Lung (tissue), 12 donors: ENCODE data around the gene SHE. TPM values are rescaled to one million over a fixed set of nuclear protein-coding genes. Genes with fewer than 3 reads are reported as not detected.

Experiments
- ATAC-seq: fragments of 200-7000 bp; cut with Tn5 transposase; one replicate; pipeline ENCODE4 v1.9.1; 2020; ENCODE audit warnings: moderate number of reproducible peaks; ENCODE audit not compliant: insufficient read depth, low FRiP score
- DNase-seq, 3 donors: peaks; one replicate each; pipeline ENCODE4 v3.0.0-alpha.2; 2013 to 2017
- H3K27ac ChIP-seq, 2 donors: one replicate each; pipeline ENCODE4 v1.5.1; 2013; ENCODE audit warnings: mild to moderate bottlenecking in 2 of 2, moderate library complexity in 2 of 2, control low read depth in 1 of 2, inconsistent platforms in 1 of 2, low read depth in 1 of 2, low read length in 1 of 2
- H3K27me3 ChIP-seq, 3 donors: one replicate each; pipeline ENCODE4 v1.5.1; 2013; ENCODE audit warnings: low read length in 2 of 3; ENCODE audit not compliant: control insufficient read depth in 3 of 3, insufficient read depth in 3 of 3
- H3K36me3 ChIP-seq, 4 donors: one replicate each; pipeline ENCODE4 v1.5.1; 2013; ENCODE audit warnings: low read length in 4 of 4, mild to moderate bottlenecking in 1 of 4, moderate library complexity in 1 of 4; ENCODE audit not compliant: control insufficient read depth in 4 of 4, insufficient read depth in 4 of 4
- H3K4me1 ChIP-seq, 5 donors: one replicate each; pipeline ENCODE4 v1.5.1; 2013; ENCODE audit warnings: low read length in 5 of 5, mild to moderate bottlenecking in 2 of 5, moderate library complexity in 1 of 5; ENCODE audit not compliant: control insufficient read depth in 5 of 5, insufficient read depth in 5 of 5
- H3K4me3 ChIP-seq: one replicate; pipeline ENCODE4 v1.5.1; 2013; ENCODE audit warnings: mild to moderate bottlenecking, control low read depth, moderate library complexity
- H3K9ac ChIP-seq, 2 donors: one replicate each; pipeline ENCODE4 v1.5.1; 2013; ENCODE audit warnings: low read length in 2 of 2, control low read depth in 1 of 2; ENCODE audit not compliant: insufficient read depth in 1 of 2
- H3K9me3 ChIP-seq, 4 donors: one replicate each; pipeline ENCODE4 v1.5.1; 2013; ENCODE audit warnings: low read length in 3 of 4, mild to moderate bottlenecking in 1 of 4, moderate library complexity in 1 of 4; ENCODE audit not compliant: control insufficient read depth in 4 of 4, insufficient read depth in 3 of 4
- CTCF ChIP-seq: IDR thresholded peaks from 2 replicates; pipeline ENCODE4 v1.5.1; 2012; ENCODE audit warnings: mild to moderate bottlenecking; ENCODE audit errors: control extremely low read depth, extremely low read depth
- WGBS, 2 donors: extraction: QIAGEN DNeasy Blood & Tissue Kit; methylation state at CpG; one replicate each; pipeline ENCODE4 v1.1.7; 2013; 5-methylcytosine and 5-hydroxymethylcytosine counted together
- polyA plus RNA-seq, 2 donors: library from polyadenylated mRNA; stranded (reverse); fragments of 200-250 nt; gene quantifications; one replicate each; pipeline ENCODE4 v1.2.1, GENCODE V29; 2013
- total RNA-seq, 2 donors: library from RNA; depleted of rRNA in 1 of 2; stranded (reverse); fragments of >200 nt in 1 of 2; gene quantifications; one replicate each; pipeline ENCODE4 v1.2.1, GENCODE V29; 2014 to 2021
- donor health status: control.
- donor health status: control.
- donor health status: Bipolar disorder and iron deficiency.
- donor health status: healthy.
- donor health status: DM: yes; HTN: yes; CAD: no.

The SHE gene
- total and polyA plus RNA-seq, 4 donors = 15.1 to 33.5 (median 21.0) TPM

DNA sequence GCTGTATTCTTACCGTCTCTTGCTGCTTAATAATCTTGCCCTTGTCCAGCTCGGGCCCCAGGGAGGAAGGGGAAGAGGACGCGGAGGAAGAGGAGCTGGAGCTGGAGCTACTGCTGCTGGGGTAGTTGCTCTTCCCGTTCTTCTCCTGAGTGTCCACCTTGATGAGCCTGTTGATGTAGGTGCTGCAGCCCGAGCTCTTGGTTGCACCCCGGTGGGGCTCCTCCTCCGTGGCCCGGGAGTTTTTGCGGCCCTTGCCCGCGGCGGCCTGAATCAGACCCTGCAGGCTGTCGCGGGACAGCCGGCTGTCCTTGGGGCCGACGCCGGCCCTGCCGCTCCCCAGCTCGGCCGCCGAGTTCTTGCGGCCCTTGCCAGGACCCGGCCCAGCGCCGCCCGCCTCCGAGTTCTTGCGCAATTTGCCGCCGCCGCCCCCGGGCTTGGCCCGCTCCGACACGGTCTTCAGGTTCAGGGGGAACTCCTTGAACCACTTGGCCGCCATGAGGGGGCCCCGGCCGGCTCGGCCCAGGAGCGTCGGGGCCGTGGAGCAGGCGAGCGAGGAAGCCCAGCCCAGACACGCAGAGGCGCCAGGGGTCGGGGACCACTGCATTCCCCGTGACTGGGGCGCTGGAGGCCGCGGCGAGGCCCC is 668 bp downstream of the SHE start:
- H3K9ac ChIP-seq = peak overlapping the region in 1 of 2 donors; percentile 5
- peak overlapping the region; percentile 63 for H3K4me3 ChIP-seq
- no peaks in the 10 kb centered on the region for H3K36me3 ChIP-seq
- peaks cover 0 to 16% (median 0%) of the 10 kb centered on the region in 5 donors for H3K4me1 ChIP-seq
- peaks cover 0 to 9% (median 0%) of the 10 kb centered on the region in 4 donors for H3K9me3 ChIP-seq
- peak; percentile 62 for ATAC-seq
- H3K27ac ChIP-seq = peak overlapping the region; percentile 87 to 88
- WGBS, 2 donors = 8 to 9% methylated on average over 54 of the region's 54 CpGs
- DNase-seq = peak in 2 of 3 donors; percentile 25 to 46
- TF ChIP-seq CTCF = no peak
- peaks cover 0 to 55% (median 52%) of the 10 kb centered on the region in 3 donors for H3K27me3 ChIP-seq

DNA sequence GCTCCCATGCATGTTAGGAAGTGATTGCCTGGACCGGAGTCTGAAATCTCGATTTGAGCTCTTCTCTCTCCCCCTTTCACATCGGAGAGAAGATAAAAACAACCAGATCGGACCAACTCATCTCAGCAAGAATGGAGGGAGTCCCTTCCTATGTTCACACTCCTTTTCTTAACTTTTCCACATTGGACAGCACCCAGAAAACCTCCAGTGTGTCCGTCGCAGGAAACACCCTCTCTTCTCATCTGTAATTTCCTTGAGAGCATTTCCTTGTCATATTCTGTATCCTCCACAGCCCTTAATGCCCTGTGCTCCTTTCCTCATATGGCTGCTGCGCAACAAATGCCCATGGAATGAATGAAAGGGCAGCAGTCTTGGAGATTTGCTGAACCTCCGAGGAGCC is 1.7 kb downstream of the SHE start:
- DNase-seq (no peak), ATAC-seq (no peak)
- TF ChIP-seq CTCF = no peak
- Histone ChIP-seq H3K4me1 (peaks cover 0 to 18% (median 0%) of the 10 kb centered on the region in 5 donors), H3K9me3 (peaks cover 0 to 9% (median 0%) of the 10 kb centered on the region in 4 donors), H3K4me3 (peak overlapping the region; percentile 48), H3K27ac (peak overlapping the region; percentile 60 to 74), H3K27me3 (peaks cover 0 to 50% (median 47%) of the 10 kb centered on the region in 3 donors), H3K36me3 (no peaks in the 10 kb centered on the region), H3K9ac (no peak overlapping the region)
- 55 to 84% methylated on average over 8 of the region's 8 CpGs for WGBS, 2 donors

DNA sequence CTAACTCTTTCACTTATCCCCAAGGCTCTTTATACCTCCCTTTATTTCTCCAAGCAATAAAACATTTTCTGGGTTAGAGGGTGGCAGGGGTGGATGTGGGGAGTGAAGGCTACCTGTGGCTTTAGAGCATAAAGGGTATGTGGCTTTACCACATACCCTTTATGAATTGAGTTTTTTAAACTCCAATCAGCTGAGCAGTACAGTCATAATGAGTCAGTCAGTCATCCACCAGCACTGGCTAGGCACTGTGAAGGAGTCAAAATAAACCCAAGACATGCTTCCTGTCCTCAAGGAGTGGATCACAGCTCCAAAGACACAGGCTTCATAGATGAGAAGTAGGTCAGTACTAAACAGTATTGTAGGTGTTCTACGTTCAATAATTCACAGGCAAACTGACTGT is 2.8 kb downstream of the SHE start:
- H3K27me3 ChIP-seq = peaks cover 0 to 42% (median 38%) of the 10 kb centered on the region in 3 donors
- ATAC-seq = no peak
- H3K36me3 ChIP-seq = no peaks in the 10 kb centered on the region
- no peak for TF ChIP-seq CTCF
- peaks cover 0 to 9% (median 0%) of the 10 kb centered on the region in 4 donors for H3K9me3 ChIP-seq
- no peak overlapping the region for H3K9ac ChIP-seq
- H3K4me1 ChIP-seq = peaks cover 0 to 18% (median 0%) of the 10 kb centered on the region in 5 donors
- peak overlapping the region; percentile 35 to 74 for H3K27ac ChIP-seq
- DNase-seq = no peak
- H3K4me3 ChIP-seq = peak overlapping the region; percentile 48
- WGBS, 2 donors = 71 to 81% methylated on average over 1 of the region's 1 CpG
